Stimulated activated naive CD8-positive, alpha-beta T cell treated with anti-CD3 and anti-CD28 coated beads, Interleukin-15, amount 100 ng/mL, for 72 hours (primary cell): ENCODE data around the gene STK4.
A peak's percentile ranks its signal among the peaks of the same experiment; 100 is the strongest.
"Not testable (repeated sequence)": the region's sequence is repeated elsewhere in the genome, so short reads cannot be mapped to it uniquely, and the experiment has no call there.

ENCODE experiments used
- ATAC-seq: fragments of 150-1000 bp; cut with Tn5 transposase; 2 replicates; pipeline ENCODE4 v1.10.0; 2021; ENCODE audit warnings: mild to moderate bottlenecking, moderate library complexity
- DNase-seq, 2 donors: peaks; one replicate each; pipeline ENCODE4 v3.0.0; 2021 to 2022
- H3K27ac Mint-ChIP-seq, 2 donors: one replicate each; pipeline ENCODE4 v1.8.0; 2022; ENCODE audit warnings: mild to moderate bottlenecking in 2 of 2, mixed read lengths in 2 of 2, moderate library complexity in 2 of 2
- H3K27me3 Mint-ChIP-seq: one replicate; pipeline ENCODE4 v1.8.0; 2022; ENCODE audit warnings: mixed read lengths
- H3K4me1 Mint-ChIP-seq: one replicate; pipeline ENCODE4 v1.8.0; 2022; ENCODE audit warnings: mild to moderate bottlenecking, mixed read lengths
- H3K4me3 Mint-ChIP-seq, 2 donors: one replicate each; pipeline ENCODE4 v1.8.0; 2022; ENCODE audit warnings: mild to moderate bottlenecking in 2 of 2, mixed read lengths in 2 of 2, moderate library complexity in 1 of 2
- H3K9me3 Mint-ChIP-seq, 2 donors: one replicate each; pipeline ENCODE4 v1.8.0; 2022; ENCODE audit warnings: mixed read lengths in 2 of 2

Gene STK4

GRCh38 chr20:44993343-44993742 lies 27.0 kb downstream of the STK4 start:
- H3K4me3 Mint-ChIP-seq, result peak overlapping the region; percentile 46 to 53
- peak overlapping the region; percentile 80 to 83 for H3K27ac Mint-ChIP-seq
- no peak for ATAC-seq
- no peaks in the 10 kb centered on the region for H3K27me3 Mint-ChIP-seq
- no peak for DNase-seq
- no peaks in the 10 kb centered on the region for H3K9me3 Mint-ChIP-seq
- H3K4me1 Mint-ChIP-seq, result peaks cover 87% of the 10 kb centered on the region

- Mint-ChIP-seq H3K4me3 (no peak overlapping the region), H3K27ac (peak overlapping the region in 1 of 2 donors; percentile 86), H3K27me3 (no peaks in the 10 kb centered on the region), H3K4me1 (peaks cover 85% of the 10 kb centered on the region), H3K9me3 (no peaks in the 10 kb centered on the region)
- ATAC-seq, result no peak
- DNase-seq, result no peak
These were observed 30.9 kb downstream of the STK4 start for GRCh38 chr20:44997171-44997570.

- Mint-ChIP-seq H3K4me3 (no peak overlapping the region), H3K27ac (peak overlapping the region in 1 of 2 donors; percentile 86), H3K27me3 (no peaks in the 10 kb centered on the region), H3K9me3 (no peaks in the 10 kb centered on the region), H3K4me1 (peaks cover 80% of the 10 kb centered on the region)
- no peak for ATAC-seq
- no peak for DNase-seq
These were observed 31.4 kb downstream of the STK4 start for GRCh38 chr20:44997668-44998067.

- no peak for ATAC-seq
- Mint-ChIP-seq H3K4me1 (peaks cover 63% of the 10 kb centered on the region), H3K27me3 (no peaks in the 10 kb centered on the region)
These were observed 42.3 kb downstream of the STK4 start for GRCh38 chr20:45008521-45009049.

GRCh38 chr20:45010399-45010828 lies 44.1 kb downstream of the STK4 start:
- H3K4me1 Mint-ChIP-seq, result peaks cover 66% of the 10 kb centered on the region
- H3K9me3 Mint-ChIP-seq, result no peaks in the 10 kb centered on the region
- no peak overlapping the region for H3K4me3 Mint-ChIP-seq
- ATAC-seq (no peak), DNase-seq (no peak)
- no peak overlapping the region for H3K27ac Mint-ChIP-seq
- H3K27me3 Mint-ChIP-seq, result no peaks in the 10 kb centered on the region

More at GRCh38 chr20:45008521-45009049, 42.3 kb downstream of the STK4 start:
- DNase-seq, result no peak
- H3K27ac Mint-ChIP-seq, result peak overlapping the region in 1 of 2 donors; percentile 42
- H3K9me3 Mint-ChIP-seq, result no peaks in the 10 kb centered on the region
- H3K4me3 Mint-ChIP-seq, result no peak overlapping the region

- peak; percentile 76 for ATAC-seq
- Mint-ChIP-seq H3K4me1 (peaks cover 70% of the 10 kb centered on the region), H3K27me3 (no peaks in the 10 kb centered on the region), H3K27ac (peak overlapping the region in 1 of 2 donors; percentile 24), H3K4me3 (no peak overlapping the region), H3K9me3 (no peaks in the 10 kb centered on the region)
- peak; percentile 23 to 26 for DNase-seq
These were observed 44.8 kb downstream of the STK4 start for GRCh38 chr20:45011108-45011526.

GRCh38 chr20:45012682-45013302 lies 46.5 kb downstream of the STK4 start:
- ATAC-seq, result no peak
- no peak overlapping the region for H3K27ac Mint-ChIP-seq
- no peak for DNase-seq
- no peak overlapping the region for H3K4me3 Mint-ChIP-seq
- no peaks in the 10 kb centered on the region for H3K9me3 Mint-ChIP-seq
- H3K4me1 Mint-ChIP-seq, result peaks cover 71% of the 10 kb centered on the region
- no peaks in the 10 kb centered on the region for H3K27me3 Mint-ChIP-seq

- not testable (repeated sequence) for H3K4me3 Mint-ChIP-seq, H3K27ac Mint-ChIP-seq, ATAC-seq, DNase-seq, H3K27me3 Mint-ChIP-seq, H3K9me3 Mint-ChIP-seq
- peaks cover 70% of the 10 kb centered on the region for H3K4me1 Mint-ChIP-seq
These were observed 47.8 kb downstream of the STK4 start for GRCh38 chr20:45014131-45014530.

- no peak overlapping the region for H3K4me3 Mint-ChIP-seq
- no peaks in the 10 kb centered on the region for H3K27me3 Mint-ChIP-seq
- DNase-seq (no peak), ATAC-seq (no peak)
- H3K27ac Mint-ChIP-seq, result peak overlapping the region in 1 of 2 donors; percentile 83
- peaks cover 63% of the 10 kb centered on the region for H3K4me1 Mint-ChIP-seq
- no peaks in the 10 kb centered on the region for H3K9me3 Mint-ChIP-seq
These were observed 48.5 kb downstream of the STK4 start for GRCh38 chr20:45014671-45015415.

- H3K27me3 Mint-ChIP-seq, result no peaks in the 10 kb centered on the region
- H3K27ac Mint-ChIP-seq, result peak overlapping the region; percentile 2 to 50
- DNase-seq, result no peak
- peaks cover 54% of the 10 kb centered on the region for H3K4me1 Mint-ChIP-seq
- H3K9me3 Mint-ChIP-seq, result no peaks in the 10 kb centered on the region
- no peak for ATAC-seq
- H3K4me3 Mint-ChIP-seq, result no peak overlapping the region
These were observed 49.9 kb downstream of the STK4 start for GRCh38 chr20:45016089-45016671.

- no peak overlapping the region for H3K27ac Mint-ChIP-seq
- H3K9me3 Mint-ChIP-seq, result no peaks in the 10 kb centered on the region
- peaks cover 51% of the 10 kb centered on the region for H3K4me1 Mint-ChIP-seq
- no peak for DNase-seq
- no peaks in the 10 kb centered on the region for H3K27me3 Mint-ChIP-seq
- H3K4me3 Mint-ChIP-seq, result no peak overlapping the region
- ATAC-seq, result no peak
These were observed 51.0 kb downstream of the STK4 start for GRCh38 chr20:45017281-45017680.

GRCh38 chr20:45017857-45018256 lies 51.5 kb downstream of the STK4 start:
- Mint-ChIP-seq H3K9me3 (no peaks in the 10 kb centered on the region), H3K4me1 (peaks cover 51% of the 10 kb centered on the region), H3K27ac (no peak overlapping the region), H3K4me3 (no peak overlapping the region), H3K27me3 (no peaks in the 10 kb centered on the region)
- no peak for ATAC-seq
- no peak for DNase-seq

- Mint-ChIP-seq H3K9me3 (no peaks in the 10 kb centered on the region), H3K4me1 (peaks cover 49% of the 10 kb centered on the region), H3K27ac (no peak overlapping the region), H3K4me3 (no peak overlapping the region), H3K27me3 (no peaks in the 10 kb centered on the region)
- DNase-seq (no peak), ATAC-seq (no peak)
These were observed 52.9 kb downstream of the STK4 start for GRCh38 chr20:45019027-45019761.

GRCh38 chr20:45019762-45020123 lies 53.4 kb downstream of the STK4 start:
- no peak for ATAC-seq
- Mint-ChIP-seq H3K4me3 (no peak overlapping the region), H3K27ac (no peak overlapping the region), H3K4me1 (peaks cover 47% of the 10 kb centered on the region), H3K27me3 (no peaks in the 10 kb centered on the region), H3K9me3 (no peaks in the 10 kb centered on the region)
- no peak for DNase-seq

GRCh38 chr20:45020236-45020886 lies 54.0 kb downstream of the STK4 start:
- no peak overlapping the region for H3K4me3 Mint-ChIP-seq
- no peak overlapping the region for H3K27ac Mint-ChIP-seq
- H3K4me1 Mint-ChIP-seq, result peaks cover 41% of the 10 kb centered on the region

More at GRCh38 chr20:45020236-45020886, 54.0 kb downstream of the STK4 start:
- H3K27me3 Mint-ChIP-seq, result no peaks in the 10 kb centered on the region
- DNase-seq (no peak), ATAC-seq (no peak)
- H3K9me3 Mint-ChIP-seq, result no peaks in the 10 kb centered on the region
